Keratinocyte (primary cell): ENCODE measurements around the gene KLF1. TPM values are rescaled to one million over a fixed set of nuclear protein-coding genes. Genes with fewer than 3 reads are reported as not detected.

Source experiments
- DNase-seq: peaks from one replicate; pipeline ENCODE4 v3.0.0-alpha.2; 2011; ENCODE audit warnings: low read depth, missing footprints, low spot score
- FAIRE-seq: peaks from 2 replicates; lab custom pipeline; 2011; peaks lifted over from hg19 to GRCh38; lab: Jason Lieb, UNC
- H2AFZ ChIP-seq: 2 replicates; pipeline ENCODE4 v1.6.0; 2012; ENCODE audit warnings: low read length, control low read depth, inconsistent platforms; ENCODE audit not compliant: control insufficient read depth
- H3K27ac ChIP-seq: 2 replicates; pipeline ENCODE4 v1.5.1; 2011; ENCODE audit warnings: low read length; ENCODE audit not compliant: control insufficient read depth, insufficient read depth
- H3K27me3 ChIP-seq: 3 replicates; pipeline ENCODE4 v1.6.0; 2011; ENCODE audit warnings: low read length; ENCODE audit not compliant: control insufficient read depth, insufficient read depth; ENCODE audit errors: extremely low read depth
- H3K36me3 ChIP-seq, 2 experiments: 2 replicates in 1 of 2; 3 replicates in 1 of 2; pipeline ENCODE4 v1.5.1; 2011; ENCODE audit warnings: low read length in 2 of 2, mild to moderate bottlenecking in 1 of 2; ENCODE audit not compliant: control insufficient read depth in 2 of 2, insufficient read depth in 2 of 2; ENCODE audit errors: extremely low read depth in 1 of 2
- H3K4me1 ChIP-seq: 3 replicates; pipeline ENCODE4 v1.5.1; 2011; ENCODE audit warnings: low read length; ENCODE audit not compliant: control insufficient read depth, insufficient read depth; ENCODE audit errors: extremely low read depth
- H3K4me2 ChIP-seq: 3 replicates; pipeline ENCODE4 v1.6.0; 2011; ENCODE audit warnings: low read depth, low read length; ENCODE audit not compliant: control insufficient read depth, insufficient read depth; ENCODE audit errors: extremely low read depth
- H3K4me3 ChIP-seq, 3 experiments: fragments of 200-600 bp in 1 of 3; sonication (generic) in 1 of 3; 2 replicates in 2 of 3; 3 replicates in 1 of 3; pipeline ENCODE4 v1.5.1; 2011 to 2016; ENCODE audit warnings: low read length in 3 of 3, mild to moderate bottlenecking in 3 of 3, control low read depth in 2 of 3, inconsistent platforms in 1 of 3, low read depth in 1 of 3, mixed read lengths in 1 of 3, mixed run types in 1 of 3, moderate library complexity in 1 of 3; ENCODE audit not compliant: control insufficient read depth in 2 of 3, insufficient read depth in 2 of 3; ENCODE audit errors: extremely low read depth in 1 of 3
- H3K79me2 ChIP-seq: 2 replicates; pipeline ENCODE4 v1.6.0; 2012; ENCODE audit warnings: low read length; ENCODE audit not compliant: control insufficient read depth, insufficient read depth
- H3K9ac ChIP-seq: 3 replicates; pipeline ENCODE4 v1.6.0; 2011; ENCODE audit warnings: low read length; ENCODE audit not compliant: control insufficient read depth, insufficient read depth; ENCODE audit errors: extremely low read depth
- H3K9me1 ChIP-seq: 3 replicates; pipeline ENCODE4 v1.6.0; 2011; ENCODE audit warnings: low read length; ENCODE audit not compliant: control insufficient read depth, insufficient read depth; ENCODE audit errors: extremely low read depth
- H3K9me3 ChIP-seq: 2 replicates; pipeline ENCODE4 v1.5.1; 2012; ENCODE audit warnings: low read depth, low read length; ENCODE audit not compliant: control insufficient read depth
- H4K20me1 ChIP-seq: 3 replicates; pipeline ENCODE4 v1.6.0; 2011; ENCODE audit warnings: low read length; ENCODE audit not compliant: control insufficient read depth, insufficient read depth; ENCODE audit errors: extremely low read depth
- EZH2 ChIP-seq: IDR thresholded peaks from one replicate; pipeline ENCODE4 v1.6.1; 2012; ENCODE audit warnings: inconsistent platforms, mild to moderate bottlenecking, low read length, moderate library complexity
- dilution Hi-C: fragments of 300-500 bp; cut with MboI; formaldehyde crosslinking; loops from one replicate; pipeline ENCODE4 v1.7.0; 2020; ENCODE audit warnings: low sequenced_read_pairs; ENCODE audit not compliant: extremely low pct_ligation_motif_present
- polyA plus RNA-seq, 5 experiments: library from polyadenylated mRNA; depleted of rRNA in 3 of 5; stranded (reverse) in 3 of 5; stranded (forward) in 1 of 5; unstranded in 1 of 5; fragments of >200 nt; gene quantifications; 1 replicate in 1 of 5; 2 replicates in 3 of 5; 3 replicates in 1 of 5; pipeline versions ENCODE4 v1.2.1 to v1.2.3, GENCODE V29; 2011 to 2012; ENCODE audit warnings: missing spikeins in 2 of 5, low read depth in 1 of 5, low replicate concordance in 1 of 5
- TF ChIP-seq, protein P1 (sequence below), 3 experiments: IDR thresholded peaks in 1 of 3; conservative IDR thresholded peaks in 1 of 3; optimal IDR thresholded peaks in 1 of 3; 2 replicates in 2 of 3; 3 replicates in 1 of 3; pipeline versions ENCODE3 to v1.5.1; 2011; ENCODE audit warnings: low read length in 3 of 3, mild to moderate bottlenecking in 3 of 3, moderate library complexity in 2 of 3, control low read depth in 1 of 3, inconsistent platforms in 1 of 3; ENCODE audit not compliant: insufficient read depth in 2 of 3; ENCODE audit errors: extremely low read depth in 1 of 3

KLF1 gene
- polyA plus RNA-seq, 1 donor (not counting 4 experiments of a cell fraction or from before 2014, with no cell fraction given) = not detected

DNA sequence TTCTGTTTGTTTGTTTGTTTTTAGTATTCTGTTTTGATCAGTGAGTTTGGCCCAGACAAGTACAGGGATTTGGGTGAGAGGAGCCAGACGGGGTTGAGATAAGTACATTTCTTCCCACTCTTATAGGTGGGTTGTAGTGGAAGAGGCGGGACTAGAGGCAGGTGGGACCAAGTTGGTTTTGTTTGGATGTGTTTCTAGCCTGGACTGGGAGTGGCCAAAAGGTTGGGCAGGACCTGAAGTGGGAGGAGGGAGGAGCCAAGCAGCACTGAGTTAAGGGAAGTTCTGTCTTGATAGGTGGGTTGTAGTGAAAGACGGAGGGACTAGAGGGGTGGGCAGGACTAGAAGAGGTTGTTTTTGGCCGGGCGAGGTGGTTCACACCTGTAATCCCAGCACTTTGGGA, 14.7 kb downstream of the KLF1 start:
- Histone ChIP-seq H3K9me3 (no peaks in the 10 kb centered on the region), H3K27me3 (no peaks in the 10 kb centered on the region), H3K79me2 (no peaks in the 10 kb centered on the region), H3K4me2 (no peak overlapping the region), H3K36me3 (no peaks in the 10 kb centered on the region), H3K27ac (no peak overlapping the region), H3K9me1 (no peaks in the 10 kb centered on the region), H2AFZ (no peak overlapping the region), H3K9ac (no peak overlapping the region), H3K4me3 (no peak overlapping the region), H4K20me1 (no peaks in the 10 kb centered on the region), H3K4me1 (peaks cover 10% of the 10 kb centered on the region)
- TF ChIP-seq, protein P1, sequence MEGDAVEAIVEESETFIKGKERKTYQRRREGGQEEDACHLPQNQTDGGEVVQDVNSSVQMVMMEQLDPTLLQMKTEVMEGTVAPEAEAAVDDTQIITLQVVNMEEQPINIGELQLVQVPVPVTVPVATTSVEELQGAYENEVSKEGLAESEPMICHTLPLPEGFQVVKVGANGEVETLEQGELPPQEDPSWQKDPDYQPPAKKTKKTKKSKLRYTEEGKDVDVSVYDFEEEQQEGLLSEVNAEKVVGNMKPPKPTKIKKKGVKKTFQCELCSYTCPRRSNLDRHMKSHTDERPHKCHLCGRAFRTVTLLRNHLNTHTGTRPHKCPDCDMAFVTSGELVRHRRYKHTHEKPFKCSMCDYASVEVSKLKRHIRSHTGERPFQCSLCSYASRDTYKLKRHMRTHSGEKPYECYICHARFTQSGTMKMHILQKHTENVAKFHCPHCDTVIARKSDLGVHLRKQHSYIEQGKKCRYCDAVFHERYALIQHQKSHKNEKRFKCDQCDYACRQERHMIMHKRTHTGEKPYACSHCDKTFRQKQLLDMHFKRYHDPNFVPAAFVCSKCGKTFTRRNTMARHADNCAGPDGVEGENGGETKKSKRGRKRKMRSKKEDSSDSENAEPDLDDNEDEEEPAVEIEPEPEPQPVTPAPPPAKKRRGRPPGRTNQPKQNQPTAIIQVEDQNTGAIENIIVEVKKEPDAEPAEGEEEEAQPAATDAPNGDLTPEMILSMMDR (optimal IDR thresholded peaks at IDR 0.05 in 1 of 3, IDR thresholded peaks at IDR 0.05 in 1 of 3, conservative IDR thresholded peaks at IDR 0.05 in 1 of 3; ENCODE audit: extremely low read depth in 1 of 3, insufficient read depth in 2 of 3, low read length in 3 of 3) = no peak
- TF ChIP-seq EZH2 = no peak
- FAIRE-seq (no peak), DNase-seq (no peak)
- dilution Hi-C loops = no loop called here

DNA sequence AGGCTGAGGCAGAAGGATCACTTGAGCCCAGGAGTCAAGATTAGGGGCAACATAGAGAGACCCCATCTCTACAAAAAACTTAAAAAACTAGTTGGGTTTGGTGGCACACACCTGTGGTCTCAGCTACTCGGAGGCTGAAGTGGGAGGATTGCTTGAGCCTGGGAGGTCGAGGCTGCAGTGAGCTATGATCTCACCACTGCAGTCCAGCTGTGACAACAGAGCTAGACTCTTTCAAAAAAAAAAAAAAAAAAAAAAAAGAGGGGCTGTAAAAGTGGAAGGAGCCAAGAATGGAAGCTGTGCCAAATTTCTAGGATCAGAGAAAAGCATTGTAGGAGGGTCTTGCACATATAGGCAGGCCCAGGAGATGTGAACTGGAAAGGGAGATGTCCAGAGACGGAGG, 15.3 kb downstream of the KLF1 start:
- no peaks in the 10 kb centered on the region for H3K9me3 ChIP-seq
- H3K4me3 ChIP-seq = no peak overlapping the region
- H3K4me2 ChIP-seq = no peak overlapping the region
- no peaks in the 10 kb centered on the region for H3K36me3 ChIP-seq
- no peak overlapping the region for H2AFZ ChIP-seq
- H3K27me3 ChIP-seq = no peaks in the 10 kb centered on the region
- H3K9ac ChIP-seq = no peak overlapping the region
- H3K4me1 ChIP-seq = peaks cover 14% of the 10 kb centered on the region
- H3K79me2 ChIP-seq = no peaks in the 10 kb centered on the region
- dilution Hi-C loops = no loop called here
- H3K9me1 ChIP-seq = no peaks in the 10 kb centered on the region
- H3K27ac ChIP-seq = no peak overlapping the region
- no peak for FAIRE-seq
- DNase-seq = no peak
- H4K20me1 ChIP-seq = no peaks in the 10 kb centered on the region
- no peak for TF ChIP-seq EZH2
- TF ChIP-seq, protein P1 (optimal IDR thresholded peaks at IDR 0.05 in 1 of 3, IDR thresholded peaks at IDR 0.05 in 1 of 3, conservative IDR thresholded peaks at IDR 0.05 in 1 of 3; ENCODE audit: extremely low read depth in 1 of 3, insufficient read depth in 2 of 3, low read length in 3 of 3) = no peak
